HG02588 (cell line): Measurements from ENCODE around the gene RAB6A.
"Not testable (repeated sequence)": the region's sequence is repeated elsewhere in the genome, so short reads cannot be mapped to it uniquely, and the experiment has no call there.

Experiments used
- ATAC-seq: cut with Tn5 transposase; IDR thresholded peaks from one replicate; pipeline ENCODE4 v1.9.1; 2021; ENCODE audit warnings: mild to moderate bottlenecking, moderate library complexity; ENCODE audit not compliant: unreplicated experiment

Gene RAB6A

DNA sequence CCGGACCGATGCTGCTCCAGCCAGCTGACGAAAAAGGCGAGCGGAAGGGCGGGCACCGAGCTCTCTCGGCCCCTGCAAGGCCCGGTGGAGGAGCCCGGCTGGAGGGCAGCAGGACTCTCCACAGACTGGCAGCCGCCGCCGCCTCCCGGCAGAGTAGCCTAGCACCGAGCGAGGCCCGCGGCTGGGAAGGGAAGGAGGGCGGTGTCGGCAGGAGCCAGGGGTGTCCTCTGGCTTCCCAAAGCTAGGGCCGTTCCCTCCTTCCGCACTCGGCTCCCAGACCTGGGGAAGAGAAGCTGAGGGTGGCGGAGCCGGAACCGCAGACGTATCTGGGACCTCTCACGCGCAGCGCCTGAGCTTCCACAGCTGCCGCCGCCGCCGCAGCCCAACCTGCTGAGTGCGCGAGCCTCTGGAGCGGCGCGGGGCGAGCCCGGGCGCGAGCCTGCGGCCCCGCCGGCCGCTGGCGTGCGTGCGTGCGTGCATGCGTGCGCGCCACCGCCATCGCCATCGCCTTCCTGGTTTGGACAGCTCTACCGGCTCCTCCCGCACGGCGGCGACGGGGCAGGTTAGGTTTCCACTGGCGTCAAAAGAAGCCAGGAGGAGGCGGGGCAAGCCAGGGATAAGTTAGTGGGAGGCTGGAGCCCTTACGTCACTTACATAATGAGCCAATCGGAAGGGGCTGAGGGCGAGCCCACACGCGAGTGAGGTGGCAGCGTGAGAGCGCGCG lies at the start of gene RAB6A:
Gene RAB6A (minus strand): TSS at position 396 of the 724 bp plus-strand sequence. CDS start 439 bp downstream, outside the sequence.
- ATAC-seq: peak; percentile 88

DNA sequence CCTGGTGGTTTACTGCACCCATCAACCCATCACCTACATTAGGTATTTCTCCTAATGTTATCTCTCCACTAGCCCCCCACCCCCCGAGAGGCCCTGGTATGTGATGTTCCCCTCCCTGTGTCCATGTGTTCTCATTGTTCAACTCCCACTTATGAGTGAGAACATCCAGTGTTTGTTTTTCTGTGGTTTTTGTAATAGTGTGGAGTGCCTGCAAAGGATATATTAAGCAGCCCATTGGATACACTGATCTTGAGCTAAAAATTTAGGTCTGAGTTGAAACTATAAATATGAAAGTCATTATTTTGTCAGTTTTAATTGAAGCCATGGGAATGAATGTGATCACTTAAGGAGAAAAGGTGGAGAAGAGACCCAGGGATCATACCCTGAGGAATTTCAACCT lies 49.8 kb upstream of the RAB6A start:
- no peak for ATAC-seq

DNA sequence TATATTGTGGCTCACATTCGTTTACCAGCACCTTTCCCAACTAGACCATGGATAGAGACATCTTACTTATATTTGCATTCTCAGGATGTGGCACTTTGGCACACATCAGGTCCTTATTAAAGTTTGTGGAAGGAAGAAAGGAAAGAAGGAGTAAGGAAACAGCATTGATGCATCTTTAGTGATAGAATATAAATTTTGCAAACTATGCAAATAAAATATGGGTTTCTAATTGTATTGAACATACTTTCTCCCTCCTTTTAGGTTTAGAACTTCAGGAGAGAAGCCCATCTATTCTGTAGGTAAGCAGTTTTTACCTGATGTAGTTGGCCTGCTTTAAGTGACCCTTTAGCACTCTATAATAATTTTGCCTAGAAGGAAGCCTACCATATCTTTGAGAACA lies 47.2 kb upstream of the RAB6A start:
- no peak for ATAC-seq

DNA sequence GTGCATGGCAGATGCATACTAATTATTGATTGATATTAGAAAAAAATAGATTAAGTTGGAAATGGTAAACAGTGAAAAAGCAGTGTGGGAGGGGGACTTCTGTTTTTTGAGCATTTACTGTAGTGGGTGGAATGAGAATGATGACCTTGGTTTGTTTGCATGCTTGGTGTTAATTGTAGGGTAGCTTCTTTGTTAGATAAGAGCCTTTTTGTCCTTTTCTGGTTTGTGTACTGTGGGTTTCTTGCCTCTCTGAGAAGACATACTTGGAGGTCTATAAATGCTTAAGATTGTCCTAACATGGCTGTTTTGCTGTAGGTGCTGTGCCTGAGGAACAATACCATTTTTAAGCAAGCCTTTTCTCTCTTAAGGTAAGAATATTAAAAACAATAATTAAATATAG lies 43.8 kb upstream of the RAB6A start:
- ATAC-seq: no peak

DNA sequence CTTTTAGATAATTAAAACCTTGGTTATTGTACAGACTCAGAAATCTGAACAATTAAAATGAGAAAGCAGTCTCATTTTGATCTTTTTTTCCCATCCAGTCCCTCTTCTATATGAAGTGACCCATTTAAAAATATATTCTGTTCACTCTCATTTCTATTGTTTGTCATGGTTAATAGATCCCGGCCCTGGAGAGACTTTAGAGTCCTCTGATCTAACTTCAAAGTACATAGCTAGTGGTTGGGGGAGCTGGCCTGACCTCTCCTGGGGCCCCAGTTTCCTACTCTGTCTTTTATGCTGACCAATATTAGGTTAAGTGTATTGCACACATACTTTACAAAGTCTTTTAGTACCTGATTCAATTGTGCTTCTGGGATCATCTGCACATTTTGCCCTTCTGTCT lies 40.3 kb upstream of the RAB6A start:
- ATAC-seq: no peak

DNA sequence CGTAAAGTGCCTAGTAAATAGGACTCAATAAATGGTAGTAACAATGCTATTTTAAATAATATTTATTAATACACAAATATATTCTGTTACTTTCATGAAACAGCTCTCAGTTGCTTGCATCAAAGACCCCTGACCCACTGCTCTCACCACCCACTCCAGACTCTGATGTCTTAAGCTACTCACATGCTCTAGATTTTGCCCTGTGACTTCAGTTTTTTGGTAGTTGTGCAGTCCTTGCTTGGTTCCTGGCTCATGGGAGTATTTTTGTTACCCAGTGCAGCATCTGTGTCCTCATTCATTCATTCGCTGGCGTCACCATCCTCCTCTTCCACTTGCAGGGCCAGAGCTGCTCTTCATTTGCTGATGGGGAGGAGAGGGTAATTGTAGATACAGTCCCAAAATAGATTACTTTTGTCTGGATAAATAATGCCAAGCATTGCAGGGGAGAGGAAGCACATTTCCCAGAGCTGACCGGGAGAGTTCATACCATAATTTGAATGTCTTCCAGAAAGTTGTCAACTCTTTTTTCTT lies 39.5 kb upstream of the RAB6A start:
- no peak for ATAC-seq

DNA sequence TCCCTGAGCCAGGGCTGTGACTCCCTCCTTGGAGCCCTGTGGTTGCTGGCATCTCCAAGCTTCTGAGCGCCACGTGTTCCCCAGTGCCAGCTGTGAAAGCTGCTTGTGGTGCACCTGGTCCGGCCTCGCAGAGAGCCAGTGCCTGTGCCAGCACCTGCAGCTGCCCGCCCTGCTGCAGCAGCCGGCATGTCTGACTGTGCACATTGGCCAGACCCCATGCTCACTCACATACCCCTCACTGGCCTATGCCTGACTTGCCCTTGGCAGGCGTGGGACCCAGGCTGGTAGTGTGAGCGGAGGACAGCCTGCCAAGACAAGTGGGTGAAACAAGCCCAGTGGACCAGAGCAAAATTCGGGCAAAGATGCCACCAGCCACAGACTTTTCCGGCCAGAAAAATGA lies 36.6 kb upstream of the RAB6A start:
- no peak for ATAC-seq

DNA sequence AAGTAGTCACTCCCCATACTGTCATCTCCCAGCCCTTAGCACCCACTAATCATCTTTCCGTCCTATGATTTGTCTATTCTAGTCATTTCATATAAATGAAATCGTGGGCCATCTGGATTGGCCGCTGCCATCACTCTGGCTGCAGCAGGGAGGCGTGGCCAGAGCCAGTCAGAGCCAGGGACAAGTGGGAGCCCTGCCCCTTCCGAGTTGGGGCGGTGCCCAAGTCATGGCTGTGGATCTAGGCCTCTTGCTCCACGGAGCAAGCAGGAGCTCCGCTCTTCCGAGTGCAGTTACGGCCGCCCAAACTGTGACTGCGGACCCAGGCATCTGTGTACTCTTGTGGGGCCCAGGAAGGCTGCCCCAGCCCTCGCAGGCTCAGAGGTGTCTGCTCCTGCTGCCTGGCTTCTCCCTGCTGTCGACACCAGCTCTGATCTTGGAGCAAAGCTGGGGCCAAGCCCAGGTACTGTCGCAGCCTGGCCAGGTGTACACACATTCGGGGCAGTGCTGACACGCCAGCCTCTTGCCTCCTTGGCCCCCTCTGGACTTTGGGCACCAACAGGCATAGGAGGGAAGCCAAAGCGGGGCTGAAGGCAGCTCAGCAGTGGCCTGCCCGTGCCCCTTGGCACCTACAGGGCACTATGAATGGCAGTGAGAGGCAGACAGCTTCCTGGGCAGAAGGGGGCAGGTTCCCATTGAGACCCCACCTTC lies 35.2 kb upstream of the RAB6A start:
- no peak for ATAC-seq

DNA sequence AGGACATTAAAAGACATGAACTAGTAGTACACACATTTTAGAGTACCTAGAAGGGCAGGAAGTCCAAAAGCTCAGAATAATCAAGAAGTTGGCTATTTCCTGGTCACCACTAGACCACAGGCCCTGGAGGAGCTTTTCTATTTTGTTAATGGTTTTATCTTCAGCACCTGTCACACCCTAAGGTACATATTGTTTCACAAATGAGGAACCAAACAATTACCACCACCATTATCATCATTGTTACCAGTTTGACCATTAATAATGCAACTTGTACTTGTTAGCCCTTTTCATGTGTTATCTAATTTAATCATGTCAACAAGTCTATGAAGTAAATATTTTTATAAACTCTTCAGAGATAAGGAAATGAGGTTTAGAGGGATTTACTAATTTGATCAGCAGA lies 31.7 kb upstream of the RAB6A start:
- no peak for ATAC-seq

DNA sequence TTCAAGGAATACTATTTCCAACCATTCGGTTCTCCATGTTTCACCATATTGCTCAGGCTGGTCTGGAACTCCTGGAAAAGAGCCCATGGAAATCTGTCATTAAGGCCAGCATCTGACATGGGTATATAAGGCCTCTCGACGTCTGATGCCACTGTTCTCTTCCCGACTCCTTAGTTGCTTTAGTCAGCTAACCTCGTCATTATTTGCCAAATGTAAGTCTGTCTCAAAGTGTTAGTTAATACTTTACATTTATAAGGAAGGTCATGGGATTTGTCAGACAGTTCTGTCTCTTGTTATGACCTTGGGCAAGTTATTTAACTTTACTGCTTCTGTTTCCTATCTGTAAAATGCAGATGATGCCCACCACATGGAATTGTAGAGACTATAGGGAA lies 28.4 kb upstream of the RAB6A start:
- no peak for ATAC-seq

DNA sequence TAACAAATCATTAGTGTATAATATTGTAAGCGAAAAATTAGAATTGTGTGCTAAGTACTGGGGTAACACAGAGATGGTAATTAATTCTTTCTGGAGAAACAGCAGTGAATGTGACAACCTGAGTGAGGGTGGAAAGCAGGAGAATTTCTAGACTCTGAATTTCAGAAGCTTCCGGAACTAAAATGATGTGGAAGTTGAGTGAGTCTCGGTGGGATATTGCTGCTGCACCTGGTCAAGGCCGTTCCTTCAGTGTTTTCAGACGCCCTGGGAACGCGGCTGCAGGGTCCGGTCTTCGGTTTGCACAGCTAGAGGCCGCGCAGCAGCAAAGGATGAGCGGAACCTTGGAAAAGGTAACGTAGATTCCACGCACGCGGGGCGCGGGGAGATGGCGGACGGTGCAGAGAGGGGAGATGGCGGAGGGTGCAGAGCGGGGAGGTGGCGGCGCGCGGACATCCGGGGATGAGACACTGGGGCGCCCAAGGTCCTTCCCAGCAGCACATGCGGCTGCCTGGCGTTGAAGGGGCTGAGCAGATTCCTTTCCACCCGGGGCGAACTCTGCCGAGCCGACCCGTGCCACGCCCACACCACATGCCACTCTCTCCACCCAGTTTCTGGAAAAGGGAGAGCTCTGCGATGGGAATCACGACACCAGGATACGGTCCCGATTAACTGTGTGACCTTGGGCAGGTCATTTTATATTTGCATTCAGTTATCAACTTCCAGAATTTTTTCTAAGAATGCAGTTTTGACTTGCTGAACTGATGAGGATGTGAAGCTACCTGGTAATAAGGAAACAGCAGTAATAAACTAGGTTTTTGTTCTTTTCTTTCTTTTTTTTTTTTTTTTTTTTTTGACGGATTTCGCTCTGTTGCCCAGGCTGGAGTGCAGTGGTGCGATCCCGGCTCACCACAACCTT lies 27.0 kb upstream of the RAB6A start, which contains the start of gene MRPL48:
Gene MRPL48 (plus strand): TSS at position 232 of the 916 bp plus-strand sequence. CDS start 98 bp downstream, at position 330.
- ATAC-seq: peak; percentile 93

DNA sequence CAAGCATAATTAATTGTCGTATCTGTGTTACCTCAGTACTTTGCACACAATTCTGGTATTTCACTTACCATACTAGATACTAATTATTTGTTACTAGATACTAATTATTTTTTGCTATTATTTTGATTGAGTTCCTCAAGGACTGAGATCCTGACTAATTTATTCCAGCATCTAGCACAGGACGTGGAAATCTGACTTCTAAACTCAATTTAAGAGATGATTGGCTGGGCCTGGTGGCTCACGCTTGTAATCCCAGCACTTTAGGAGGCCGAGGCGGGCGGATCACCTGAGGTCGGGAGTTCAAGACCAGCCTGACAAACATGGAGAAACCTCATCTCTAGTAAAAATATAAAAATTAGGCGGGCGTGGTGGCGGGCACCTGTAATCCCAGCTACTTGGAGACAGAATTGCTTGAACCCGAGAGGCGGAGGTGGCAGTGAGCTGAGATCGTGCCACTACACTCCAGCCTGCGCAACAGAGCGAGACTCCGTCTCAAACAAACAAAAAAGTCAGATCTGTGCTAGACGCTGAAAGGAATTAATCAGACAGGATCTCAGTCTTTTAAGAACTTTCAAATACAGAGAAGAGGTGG lies 26.3 kb upstream of the RAB6A start:
- ATAC-seq: no peak

DNA sequence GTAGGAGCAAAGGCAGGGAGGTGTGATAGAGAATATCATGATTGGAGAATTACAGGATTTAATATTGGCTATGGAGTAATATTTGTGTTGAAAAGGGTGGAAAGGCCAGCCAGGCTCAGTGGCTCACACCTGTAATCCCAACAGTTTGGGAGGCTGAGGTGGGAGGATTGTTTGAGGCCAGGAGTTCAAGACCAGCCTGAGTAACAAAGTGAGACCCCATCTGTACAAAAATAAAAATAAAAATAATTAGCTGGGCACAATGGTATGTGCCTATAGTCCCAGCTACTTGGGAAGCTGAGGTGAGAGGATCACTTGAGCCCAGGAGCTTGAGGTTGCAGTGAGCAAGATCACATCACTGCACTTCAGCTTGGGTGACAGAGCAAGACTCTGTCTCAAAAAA lies 24.6 kb upstream of the RAB6A start:
- ATAC-seq: not testable (repeated sequence)

DNA sequence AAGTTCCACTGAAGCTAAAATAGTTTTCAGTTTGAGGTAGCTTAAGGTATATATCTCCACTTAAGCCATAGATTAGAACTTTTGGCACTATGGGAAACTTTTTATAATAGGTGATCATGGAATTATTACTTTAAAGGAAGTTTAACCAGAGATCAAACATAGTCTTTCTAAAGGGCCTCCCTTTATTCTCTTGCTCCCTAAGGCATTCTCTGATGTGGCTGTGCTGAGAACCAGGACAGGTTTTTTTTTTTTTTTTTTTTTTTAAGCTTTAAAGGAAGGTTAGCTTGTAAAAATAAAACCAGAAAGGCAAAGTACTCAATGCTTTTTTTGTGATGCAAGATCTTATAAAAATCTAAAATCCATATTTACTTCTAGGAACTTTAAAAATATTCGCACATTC lies 23.9 kb upstream of the RAB6A start:
- no peak for ATAC-seq

DNA sequence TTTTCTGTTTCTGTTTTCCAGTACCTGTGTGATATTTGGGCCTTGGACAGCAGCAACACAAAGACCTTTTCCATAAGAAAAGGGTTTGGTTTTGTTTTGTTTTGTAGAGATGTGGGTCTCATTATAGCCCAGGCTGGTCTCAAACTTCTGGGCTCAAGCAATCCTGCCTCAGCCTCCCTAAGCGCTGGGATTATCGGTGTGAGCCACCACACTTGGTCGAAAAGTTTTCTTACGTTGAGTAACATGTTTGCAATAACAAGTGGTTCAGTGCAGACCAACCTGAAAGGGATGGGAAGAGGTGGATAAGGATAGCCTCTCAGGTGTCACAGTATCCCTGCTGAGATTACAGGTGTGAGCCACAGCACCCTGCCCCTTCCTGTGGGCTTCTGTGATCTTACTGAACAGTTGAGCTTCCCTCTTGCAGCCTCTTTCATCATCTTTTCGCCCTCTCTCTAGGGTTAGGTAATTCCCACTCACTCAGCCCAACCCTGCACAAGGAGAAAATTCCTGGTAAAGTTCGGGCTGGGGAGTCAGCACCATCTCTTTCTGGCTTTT lies 23.3 kb upstream of the RAB6A start:
- no peak for ATAC-seq

DNA sequence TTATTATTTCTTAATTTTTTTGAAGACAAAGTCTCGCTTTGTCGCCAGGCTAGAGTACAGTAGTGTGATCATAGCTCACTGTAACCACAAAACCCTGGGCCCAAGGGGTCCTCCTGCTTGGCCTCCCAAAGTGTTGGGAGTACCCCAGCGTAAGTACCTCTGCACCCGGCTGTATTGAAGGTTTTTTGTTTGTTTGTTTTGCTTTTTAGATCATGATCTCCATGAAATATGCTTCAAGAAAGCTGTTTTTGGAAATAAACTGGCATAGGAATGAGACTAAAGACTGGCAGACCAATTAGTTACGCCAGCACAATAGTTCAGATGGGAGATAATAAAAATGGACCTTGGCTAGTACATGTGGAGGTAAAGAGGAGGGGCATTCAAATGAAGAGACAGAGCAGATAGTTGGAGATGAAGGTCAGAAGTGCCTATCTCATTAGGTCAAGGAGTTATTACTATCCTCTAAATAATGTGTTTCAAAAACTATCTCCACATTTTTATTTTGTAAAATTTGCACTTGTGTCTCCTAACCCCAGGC lies 22.7 kb upstream of the RAB6A start:
- ATAC-seq: no peak

DNA sequence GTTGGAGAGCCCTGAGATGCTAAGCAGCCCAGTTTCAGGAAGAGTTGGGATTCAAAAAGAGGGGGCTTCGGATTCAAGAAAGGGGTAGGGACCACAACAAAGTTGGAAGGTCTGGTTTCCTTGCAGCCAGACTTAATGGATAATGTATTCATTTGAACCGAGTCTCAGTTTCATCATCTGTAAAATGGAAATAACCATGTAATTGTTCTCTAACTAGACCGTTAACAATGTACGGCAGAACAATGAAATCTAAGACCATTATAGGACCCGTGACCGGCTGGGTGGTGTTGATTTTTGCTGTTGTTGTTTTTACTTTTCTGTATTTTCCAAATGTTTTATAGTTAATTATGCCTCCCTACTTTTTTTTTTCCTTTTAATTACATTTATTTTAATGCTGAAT lies 20.4 kb upstream of the RAB6A start:
- no peak for ATAC-seq

DNA sequence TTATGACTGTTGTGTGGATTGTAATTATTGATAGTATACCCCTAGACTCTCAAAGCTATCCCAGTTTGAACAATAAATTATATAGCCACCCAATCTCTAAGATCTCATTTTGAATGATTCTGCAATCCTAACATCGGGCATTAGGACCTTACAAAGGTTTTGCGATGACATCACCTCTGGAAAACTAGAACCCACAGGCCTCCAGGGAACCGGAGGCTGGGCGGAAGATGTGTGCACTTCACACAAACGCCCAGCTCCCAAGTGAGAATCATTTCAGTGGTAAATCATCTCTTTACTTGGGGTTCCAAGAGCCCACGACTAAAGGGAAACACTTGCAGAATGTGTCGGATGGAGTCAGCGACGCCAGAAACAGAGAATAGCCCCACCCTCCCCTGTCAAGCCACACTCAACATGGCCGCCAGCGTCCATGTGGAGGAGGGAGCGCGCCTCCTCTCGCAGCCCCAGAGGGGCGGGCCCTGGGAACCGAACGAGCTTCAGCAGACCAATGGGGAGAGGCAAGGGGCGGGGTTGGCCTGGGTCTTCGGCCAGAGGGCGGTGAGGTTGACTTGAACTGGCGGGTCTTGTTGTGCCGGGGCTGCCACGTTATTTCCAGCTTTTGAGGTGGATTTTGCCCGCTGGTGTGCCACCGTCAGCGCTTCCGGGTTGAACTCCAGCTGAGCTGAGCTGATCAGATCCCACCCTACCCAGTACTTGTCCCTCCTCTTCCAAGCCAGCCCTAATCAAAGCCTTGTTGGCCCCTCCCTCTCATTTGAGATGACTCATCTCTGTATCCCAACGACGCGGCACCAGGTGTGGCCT lies 18.4 kb upstream of the RAB6A start:
- peak; percentile 98 for ATAC-seq

DNA sequence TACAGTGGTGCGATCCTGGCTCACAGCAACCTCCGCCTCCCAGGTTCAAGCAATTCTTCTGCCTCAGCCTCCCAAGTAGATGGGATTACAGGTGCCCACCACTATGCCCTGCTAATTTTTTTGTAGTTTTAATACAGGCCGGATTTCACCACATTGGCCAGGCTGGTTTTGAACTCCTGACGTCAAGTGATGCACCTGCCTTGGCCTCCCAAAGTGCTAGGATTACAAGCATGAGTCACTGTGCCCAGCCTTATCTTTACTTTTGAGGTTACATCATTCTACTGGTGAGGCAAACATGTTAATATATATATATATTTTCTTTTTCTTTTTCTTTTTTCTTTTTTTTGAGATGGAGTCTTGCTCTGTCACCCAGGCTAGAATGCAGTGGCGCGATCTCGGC lies 9.9 kb upstream of the RAB6A start:
- ATAC-seq: not testable (repeated sequence)
